NCI-H1092 (cell line): ENCODE data around the gene BCR.
A peak's percentile ranks its signal among the peaks of the same experiment; 100 is the strongest.
"Not testable (repeated sequence)": the region's sequence is repeated elsewhere in the genome, so short reads cannot be mapped to it uniquely, and the experiment has no call there.

Source experiments
- DNase-seq: peaks from one replicate; lab custom pipeline; 2025; lab: John Stamatoyannopoulos, UW

Gene BCR

GRCh38 chr22:23180301-23180892 lies at the start of gene BCR:
Gene BCR (plus strand): TSS chr22:23180509. CDS start chr22:23180961, 452 bp downstream.
- DNase-seq = peak; percentile 55

GRCh38 chr22:23130697-23131096 lies 49.6 kb upstream of the BCR start:
- no peak for DNase-seq

- no peak for DNase-seq
Observed at GRCh38 chr22:23131931-23132330, 48.4 kb upstream of the BCR start.

- no peak for DNase-seq
Observed at GRCh38 chr22:23132376-23133091, 47.8 kb upstream of the BCR start.

- no peak for DNase-seq
Observed at GRCh38 chr22:23133922-23134321, 46.4 kb upstream of the BCR start.

- not testable (repeated sequence) for DNase-seq
Observed at GRCh38 chr22:23136991-23137390, 43.3 kb upstream of the BCR start.

GRCh38 chr22:23137468-23137867 lies 42.8 kb upstream of the BCR start:
- no peak for DNase-seq

- no peak for DNase-seq
Observed at GRCh38 chr22:23137905-23138561, 42.3 kb upstream of the BCR start.

GRCh38 chr22:23138584-23139435 lies 41.5 kb upstream of the BCR start:
- DNase-seq = no peak

- DNase-seq = no peak
Observed at GRCh38 chr22:23140385-23140784, 39.9 kb upstream of the BCR start.

- no peak for DNase-seq
Observed at GRCh38 chr22:23142546-23143105, 37.7 kb upstream of the BCR start.

GRCh38 chr22:23143119-23143518 lies 37.2 kb upstream of the BCR start:
- no peak for DNase-seq

GRCh38 chr22:23144432-23144831 lies 35.9 kb upstream of the BCR start:
- DNase-seq = no peak

- DNase-seq = peak; percentile 98
Observed at GRCh38 chr22:23144932-23145877, 35.1 kb upstream of the BCR start, which contains the start of gene RAB36. Gene RAB36 (plus strand): TSS chr22:23145477. CDS start chr22:23146617, 1,140 bp downstream.

- DNase-seq = no peak
Observed at GRCh38 chr22:23145878-23146470, 34.3 kb upstream of the BCR start.

GRCh38 chr22:23146478-23147205 lies 33.7 kb upstream of the BCR start:
- no peak for DNase-seq

GRCh38 chr22:23147617-23148387 lies 32.5 kb upstream of the BCR start:
- no peak for DNase-seq

- no peak for DNase-seq
Observed at GRCh38 chr22:23149743-23150238, 30.5 kb upstream of the BCR start.

GRCh38 chr22:23150762-23151161 lies 29.5 kb upstream of the BCR start:
- no peak for DNase-seq
